Stimulated activated CD8-positive, alpha-beta memory T cell treated with anti-CD3 and anti-CD28 coated beads, Interleukin-7, amount 100 ng/mL, for 1 hour (primary cell): ENCODE measurements around the gene SNRPA.
"Not testable (repeated sequence)": the region's sequence is repeated elsewhere in the genome, so short reads cannot be mapped to it uniquely, and the experiment has no call there.

Source experiments
- DNase-seq, 2 donors: peaks; one replicate each; pipeline ENCODE4 v3.0.0-alpha.2; 2020; ENCODE audit warnings: low read depth in 2 of 2

SNRPA gene

GRCh38 chr19:40802300-40803169 is 51.5 kb downstream of the SNRPA start:
- DNase-seq = no peak

GRCh38 chr19:40803170-40803856 is 52.3 kb downstream of the SNRPA start:
- no peak for DNase-seq

GRCh38 chr19:40803857-40804782 is 53.1 kb downstream of the SNRPA start:
- DNase-seq = no peak

GRCh38 chr19:40804783-40805242 is 53.8 kb downstream of the SNRPA start:
- no peak for DNase-seq

- no peak for DNase-seq
Measured at GRCh38 chr19:40805258-40805868, 54.4 kb downstream of the SNRPA start.

- peak; percentile 48 to 52 for DNase-seq
Measured at GRCh38 chr19:40806423-40807146, 55.6 kb downstream of the SNRPA start.

GRCh38 chr19:40807147-40808020 is 56.4 kb downstream of the SNRPA start:
- DNase-seq = no peak

GRCh38 chr19:40808021-40808325 is 57.0 kb downstream of the SNRPA start:
- DNase-seq = no peak

GRCh38 chr19:40808497-40808896 is 57.5 kb downstream of the SNRPA start:
- no peak for DNase-seq

GRCh38 chr19:40809358-40810086 is 58.5 kb downstream of the SNRPA start:
- DNase-seq = no peak

GRCh38 chr19:40810160-40810559 is 59.2 kb downstream of the SNRPA start:
- no peak for DNase-seq

GRCh38 chr19:40810649-40811408 is 59.8 kb downstream of the SNRPA start:
- not testable (repeated sequence) for DNase-seq

- DNase-seq = no peak
Measured at GRCh38 chr19:40811478-40812341, 60.7 kb downstream of the SNRPA start.

GRCh38 chr19:40812571-40812970 is 61.6 kb downstream of the SNRPA start:
- not testable (repeated sequence) for DNase-seq

GRCh38 chr19:40813182-40813581 is 62.2 kb downstream of the SNRPA start:
- no peak for DNase-seq
